HG03103 (cell line): ENCODE measurements around the gene SNX25.

Experiments used
- ATAC-seq: cut with Tn5 transposase; IDR thresholded peaks from one replicate; pipeline ENCODE4 v1.9.1; 2021; ENCODE audit warnings: low read depth; ENCODE audit not compliant: unreplicated experiment

Gene SNX25

GRCh38 chr4:185370268-185370949, 161.0 kb downstream of the SNX25 start:
- no peak for ATAC-seq

DNA sequence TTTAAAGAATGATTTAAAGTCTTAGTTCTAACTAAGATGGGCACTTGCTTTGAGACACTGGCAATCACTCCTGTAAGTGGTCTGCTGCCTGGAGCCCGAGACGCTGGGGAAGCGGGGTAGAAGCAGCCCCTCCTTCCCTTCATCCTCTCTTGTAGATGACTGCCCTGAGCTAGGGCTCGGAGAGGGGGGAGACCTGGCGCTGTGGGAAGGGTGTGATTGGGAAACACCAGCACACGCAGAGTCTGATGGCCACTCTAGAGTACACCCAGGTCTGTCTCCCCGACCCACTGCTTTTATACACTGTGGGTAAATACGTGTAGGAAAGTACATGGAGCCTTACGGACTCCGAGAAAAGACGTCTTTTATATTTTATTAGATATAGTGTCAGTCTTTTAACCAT, 162.3 kb downstream of the SNX25 start:
- no peak for ATAC-seq

DNA sequence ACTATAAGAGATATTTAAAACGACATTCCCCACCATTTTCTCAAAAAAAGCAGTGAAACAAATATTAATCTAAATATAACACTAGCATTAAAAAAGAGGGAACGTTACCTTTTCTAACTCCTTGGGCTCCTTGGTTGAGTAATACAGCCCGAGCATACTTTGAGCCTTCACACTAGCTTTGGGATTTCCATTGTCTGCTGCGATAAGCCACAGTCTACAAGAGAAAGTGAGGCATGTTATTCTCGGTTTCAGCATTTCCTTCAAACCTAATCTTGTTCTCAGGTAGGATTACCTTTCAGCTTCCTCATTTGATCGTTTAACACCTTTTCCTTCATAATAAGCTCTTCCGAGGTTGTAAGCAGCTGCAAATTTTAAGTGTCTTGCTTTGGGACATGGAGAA, 164.6 kb downstream of the SNX25 start:
- ATAC-seq = no peak

- no peak for ATAC-seq
Measured at GRCh38 chr4:185374573-185374972, 165.2 kb downstream of the SNX25 start.

- no peak for ATAC-seq
Measured at GRCh38 chr4:185378264-185378663, 168.9 kb downstream of the SNX25 start.

DNA sequence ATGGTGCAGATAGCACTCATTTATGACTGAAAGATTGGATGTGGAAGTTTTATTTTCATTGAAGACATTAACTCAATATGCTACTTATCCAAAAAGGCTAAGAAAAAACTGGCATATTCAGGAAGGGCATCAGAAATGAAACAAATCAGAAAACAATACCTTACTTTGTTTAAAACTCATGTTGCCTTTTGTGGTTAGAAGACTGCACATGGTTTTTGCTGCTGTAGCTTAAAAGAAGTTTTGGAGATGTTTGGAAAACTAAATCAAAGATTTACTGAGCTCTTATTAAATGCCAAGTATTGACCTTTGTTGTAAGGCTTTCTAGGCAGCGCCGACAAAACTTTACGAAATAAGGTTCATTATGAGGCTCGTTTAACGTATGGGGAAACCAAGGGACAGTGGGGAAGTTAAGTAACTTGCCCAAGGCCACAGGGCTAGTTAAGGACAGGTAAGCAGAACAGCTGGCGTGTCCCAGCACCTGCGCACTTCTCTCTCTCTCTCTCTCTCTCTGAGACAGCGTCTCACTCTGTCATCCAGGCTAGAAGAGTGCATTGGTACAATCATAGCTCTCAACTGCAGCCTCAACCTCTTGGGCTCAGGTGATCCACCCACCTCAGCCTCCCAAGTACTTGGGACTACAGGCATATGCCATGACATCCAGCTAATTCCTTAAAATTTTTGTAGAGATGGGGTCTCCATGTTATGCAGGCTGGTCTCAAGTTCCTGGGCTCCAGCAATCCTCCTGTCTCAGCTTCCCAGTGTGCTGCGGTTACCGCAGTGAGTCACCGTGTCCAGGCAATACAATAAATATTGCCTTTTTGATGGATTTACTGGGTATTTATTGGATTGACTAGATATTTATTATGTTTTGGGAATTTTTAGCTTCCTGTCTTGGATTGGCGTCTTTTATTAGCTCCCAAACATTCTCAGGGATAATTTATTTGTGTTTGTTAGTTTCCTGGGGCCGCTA, 170.2 kb downstream of the SNX25 start:
- ATAC-seq = no peak

- ATAC-seq = no peak
Measured at GRCh38 chr4:185380320-185380719, 170.9 kb downstream of the SNX25 start.

GRCh38 chr4:185381288-185382196, 172.1 kb downstream of the SNX25 start:
- ATAC-seq = no peak

DNA sequence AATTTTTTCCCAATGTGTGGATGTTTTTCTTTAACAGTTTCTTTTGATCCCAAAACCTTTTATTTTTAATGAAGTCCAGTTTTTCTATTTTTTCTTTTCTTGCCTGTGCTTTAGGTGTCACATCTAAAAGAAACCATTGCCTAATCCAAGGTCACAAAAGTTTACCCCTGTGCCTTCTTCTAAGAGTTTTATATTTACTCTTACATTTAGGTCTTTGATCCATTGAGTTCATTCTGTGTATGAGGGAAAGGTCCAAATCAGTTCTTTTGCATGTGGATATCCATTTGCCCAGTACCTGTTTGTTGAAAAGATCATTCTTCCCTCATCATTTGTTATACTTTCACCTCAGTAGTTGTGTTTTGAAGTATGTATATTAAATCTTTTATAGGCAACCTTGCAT, 173.4 kb downstream of the SNX25 start:
- ATAC-seq = no peak

GRCh38 chr4:185383451-185383850, 174.1 kb downstream of the SNX25 start:
- no peak for ATAC-seq

DNA sequence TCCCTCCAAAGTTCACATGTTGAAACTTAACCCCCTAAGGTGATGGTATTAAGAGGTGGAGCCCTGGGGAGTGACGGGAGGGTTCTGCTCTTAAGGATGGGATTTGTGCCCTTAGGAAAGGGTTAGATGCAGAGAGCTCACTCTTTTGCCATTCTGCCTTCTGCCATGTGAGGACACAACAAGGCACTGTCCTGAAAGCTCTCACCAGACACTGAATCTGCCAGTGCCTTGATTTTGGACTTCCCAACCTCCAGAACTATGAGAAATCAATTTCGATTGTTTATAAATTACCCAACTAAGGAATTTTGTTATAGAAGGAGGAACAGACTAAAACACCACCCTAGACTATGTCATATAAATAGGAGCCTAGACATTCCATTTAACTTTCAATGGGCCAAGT, 174.7 kb downstream of the SNX25 start:
- ATAC-seq = no peak

GRCh38 chr4:185384930-185385331, 175.5 kb downstream of the SNX25 start:
- ATAC-seq = no peak

DNA sequence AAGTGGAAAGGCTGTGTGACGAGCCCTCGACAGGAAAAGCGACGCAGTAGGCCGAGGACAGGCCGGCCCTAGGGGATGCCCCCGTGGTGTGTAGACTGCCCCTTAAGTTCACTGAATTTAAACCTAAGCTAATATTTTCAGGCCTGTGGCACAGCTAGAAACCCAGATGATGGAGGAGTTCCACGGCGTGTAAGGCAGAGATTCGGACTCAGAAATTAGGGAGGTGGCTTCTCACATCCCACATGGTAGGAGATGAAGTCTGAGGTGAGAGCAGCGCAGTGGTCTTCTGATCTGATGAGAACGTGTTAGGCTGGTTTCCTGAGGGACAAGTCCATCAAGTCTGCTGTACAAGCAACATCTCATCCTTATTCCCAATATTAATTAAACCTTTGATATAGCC, 178.6 kb downstream of the SNX25 start:
- no peak for ATAC-seq

DNA sequence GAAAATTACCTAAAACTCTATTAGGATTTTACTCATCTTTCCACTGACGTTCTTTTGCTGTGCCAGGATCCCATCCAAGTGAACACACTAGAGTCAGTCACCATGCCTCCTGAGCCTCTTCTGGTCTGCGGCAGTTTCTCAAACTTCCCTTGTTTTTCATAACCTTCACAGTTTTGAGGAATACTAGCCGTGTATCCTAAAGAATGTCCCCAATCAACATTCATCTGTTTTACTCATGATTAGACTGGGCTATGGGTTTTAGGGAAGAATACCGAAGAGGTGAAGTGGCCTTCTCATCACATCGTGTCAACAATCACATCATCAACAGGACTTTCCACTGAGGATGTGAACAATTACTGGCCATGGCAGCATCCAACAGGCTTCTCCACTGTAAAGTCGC, 181.5 kb downstream of the SNX25 start:
- no peak for ATAC-seq

GRCh38 chr4:185392156-185392555, 182.8 kb downstream of the SNX25 start:
- ATAC-seq = no peak

- no peak for ATAC-seq
Measured at GRCh38 chr4:185394568-185395237, 185.3 kb downstream of the SNX25 start.

DNA sequence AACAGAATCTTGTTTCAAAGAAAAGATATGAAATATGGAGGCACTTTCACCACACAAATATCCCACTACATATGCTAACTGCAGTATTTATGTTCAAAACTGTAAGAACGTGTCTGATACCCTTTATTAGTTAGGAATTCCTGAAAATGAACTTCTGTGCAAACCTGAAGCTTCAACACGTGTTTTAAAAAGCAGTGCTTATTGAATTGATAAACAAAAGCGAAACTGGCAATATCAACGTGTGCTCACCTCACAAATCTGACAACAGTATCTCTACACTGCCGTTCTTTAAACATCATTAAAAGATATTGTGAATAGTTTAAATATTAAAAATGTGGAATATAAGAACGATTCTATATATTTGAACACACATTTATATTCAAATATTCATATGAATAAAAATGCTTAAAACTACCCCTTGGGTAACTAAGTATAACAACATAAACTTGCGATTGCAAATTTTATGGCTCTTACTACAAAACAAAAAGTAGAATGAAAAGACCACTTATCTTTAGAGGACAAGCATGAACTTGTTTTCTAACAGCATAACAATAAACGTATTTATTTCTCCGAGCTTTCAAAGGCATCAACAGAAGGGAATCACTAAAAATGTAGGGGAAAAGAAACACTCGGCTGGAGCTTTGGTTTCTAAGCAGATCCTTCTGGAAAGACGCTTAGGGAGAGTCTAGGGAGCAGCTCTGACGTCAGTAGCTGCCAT, 186.0 kb downstream of the SNX25 start, which contains the start of gene LRP2BP:
TSS of gene LRP2BP (minus strand) at position 687 of the 718 bp plus-strand sequence. CDS start 17,738 bp downstream, outside the sequence.
- no peak for ATAC-seq

DNA sequence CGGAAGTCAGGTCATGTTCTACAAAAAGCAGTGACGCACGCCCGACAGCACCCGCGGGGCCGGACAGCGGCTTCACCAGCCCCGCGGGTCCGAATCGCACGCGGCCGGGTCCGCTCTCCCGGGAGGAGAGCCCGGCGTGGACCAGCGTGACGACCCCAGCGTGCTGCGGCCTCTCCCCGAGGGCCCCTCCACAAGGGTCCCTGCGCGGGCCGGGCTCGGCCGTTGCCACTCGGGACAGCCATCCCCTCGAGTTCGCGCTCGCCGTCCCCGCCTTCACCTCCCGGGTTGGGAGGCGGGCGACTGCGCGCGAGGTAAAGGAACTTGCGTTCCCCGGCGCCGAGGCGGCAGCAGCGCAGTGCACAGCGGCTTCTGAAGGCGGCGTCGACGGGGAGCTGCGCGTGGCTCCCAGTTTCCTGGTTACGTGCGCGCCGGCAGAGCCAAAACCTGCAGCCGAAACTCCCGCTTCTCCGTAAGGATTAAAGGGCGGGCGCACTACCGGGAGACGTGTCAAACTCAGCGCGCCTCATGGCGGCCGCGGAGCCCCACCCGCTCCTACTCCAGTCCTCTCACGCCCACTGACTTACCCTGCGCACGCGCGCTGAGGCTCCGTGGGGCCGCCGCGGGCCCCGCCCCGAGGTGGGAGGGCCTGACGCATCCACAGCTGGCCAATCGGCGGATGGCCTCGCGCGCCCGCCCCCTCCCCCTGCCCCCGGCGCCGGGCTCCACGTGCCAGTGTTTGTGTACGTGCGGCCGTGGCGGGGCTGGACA, 186.7 kb downstream of the SNX25 start:
- peak; percentile 63 for ATAC-seq
